Astrocyte (in vitro differentiated cells and primary cell): ENCODE data around the gene MED13.

Experiments used
- CTCF ChIP-seq: IDR thresholded peaks from 2 replicates; pipeline ENCODE4 v1.5.1; 2011; ENCODE audit warnings: low read depth, mild to moderate bottlenecking, inconsistent platforms, low read length, moderate library complexity; ENCODE audit not compliant: insufficient read depth
- EZH2 ChIP-seq: IDR thresholded peaks from 2 replicates; pipeline ENCODE4 v1.6.1; 2012; ENCODE audit warnings: mild to moderate bottlenecking, low read length, inconsistent platforms; ENCODE audit not compliant: insufficient read depth

- TF ChIP-seq EZH2 (no peak), CTCF (no peak)
Measured at GRCh38 chr17:61907361-61907760, 157.7 kb downstream of the MED13 start.
